OCI-LY1 (cell line): ENCODE data around the gene CEP104.

Source experiments
- H2AFZ ChIP-seq: fragments of 200-600 bp; sonication (generic), shearing (Covaris generic); 2 replicates; pipeline ENCODE4 v1.6.0; 2014; ENCODE audit warnings: antibody characterized with exemption, mild to moderate bottlenecking, low read length
- H3F3A ChIP-seq: fragments of 200-600 bp; sonication (generic), shearing (Covaris generic); 2 replicates; pipeline ENCODE4 v1.6.0; 2014; ENCODE audit warnings: mild to moderate bottlenecking, antibody characterized with exemption, low read length, moderate library complexity; ENCODE audit not compliant: insufficient read depth
- H3K27ac ChIP-seq: fragments of 200-600 bp; sonication (generic); 2 replicates; pipeline ENCODE4 v1.5.1; 2014; ENCODE audit warnings: low read length, mixed run types, mild to moderate bottlenecking, low read depth; ENCODE audit not compliant: poor library complexity, severe bottlenecking
- H3K27me3 ChIP-seq: fragments of 200-600 bp; sonication (generic); 2 replicates; pipeline ENCODE4 v1.6.0; 2014; ENCODE audit warnings: antibody characterized with exemption, mild to moderate bottlenecking, low read length, moderate library complexity; ENCODE audit not compliant: insufficient read depth
- H3K36me3 ChIP-seq: fragments of 200-600 bp; sonication (generic); 2 replicates; pipeline ENCODE4 v1.6.1; 2014; ENCODE audit warnings: mild to moderate bottlenecking, antibody characterized with exemption, low read length, moderate library complexity, mixed read lengths; ENCODE audit not compliant: insufficient read depth
- H3K4me1 ChIP-seq: fragments of 200-600 bp; sonication (generic); 2 replicates; pipeline ENCODE4 v1.5.1; 2014; ENCODE audit warnings: mild to moderate bottlenecking, low read length, moderate library complexity; ENCODE audit not compliant: insufficient read depth, severe bottlenecking
- H3K4me2 ChIP-seq: fragments of 200-600 bp; sonication (generic), shearing (Covaris generic); 2 replicates; pipeline ENCODE4 v1.6.1; 2014; ENCODE audit warnings: low read length
- H3K4me3 ChIP-seq: fragments of 200-600 bp; sonication (generic); 2 replicates; pipeline ENCODE4 v1.5.1; 2014; ENCODE audit warnings: low read length, low read depth, mild to moderate bottlenecking, mixed read lengths; ENCODE audit not compliant: poor library complexity, severe bottlenecking
- H3K79me2 ChIP-seq: fragments of 200-600 bp; shearing (Covaris generic); 2 replicates; pipeline ENCODE4 v1.6.1; 2016; ENCODE audit warnings: mixed run types, low read length, mixed read lengths; ENCODE audit not compliant: insufficient read depth
- H3K9ac ChIP-seq: fragments of 200-600 bp; sonication (generic), shearing (Covaris generic); 2 replicates; pipeline ENCODE4 v1.6.1; 2014; ENCODE audit warnings: mild to moderate bottlenecking, low read length, mixed read lengths
- H3K9me2 ChIP-seq: fragments of 200-600 bp; sonication (generic), shearing (Covaris generic); 2 replicates; pipeline ENCODE4 v1.6.1; 2014; ENCODE audit warnings: low read depth, mild to moderate bottlenecking, low read length, mixed read lengths
- H3K9me3 ChIP-seq: fragments of 200-600 bp; shearing (Covaris generic); 2 replicates; pipeline ENCODE4 v1.6.1; 2014; ENCODE audit warnings: low read length, mixed read lengths
- H4K20me1 ChIP-seq: fragments of 200-600 bp; sonication (generic), shearing (Covaris generic); 2 replicates; pipeline ENCODE4 v1.6.0; 2016; ENCODE audit warnings: mild to moderate bottlenecking, low read length; ENCODE audit not compliant: insufficient read depth
- CTCF ChIP-seq: fragments of 200-600 bp; sonication (generic), shearing (Covaris generic); IDR thresholded peaks from 2 replicates; pipeline ENCODE4 v1.5.1; 2017; ENCODE audit warnings: mild to moderate bottlenecking, antibody characterized with exemption, low read length, moderate library complexity, mixed read lengths
- EZH2 ChIP-seq: fragments of 200-600 bp; sonication (generic), shearing (Covaris generic); IDR thresholded peaks from 2 replicates; pipeline ENCODE4 v1.8.0; 2017; ENCODE audit warnings: borderline replicate concordance, mixed run types, mild to moderate bottlenecking, antibody characterized with exemption, low read length, moderate library complexity, mixed read lengths

CEP104 gene

GRCh38 chr1:3898994-3899753 is 42.2 kb upstream of the CEP104 start:
- no peaks in the 10 kb centered on the region for H4K20me1 ChIP-seq
- H3K9ac ChIP-seq, result peak overlapping the region; percentile 84
- 0 out of 2 replicates have a peak, but pooled peaks cover 6% of the 10 kb centered on the region for H3F3A ChIP-seq
- 0 out of 2 replicates have a peak, but pooled peaks cover 3% of the 10 kb centered on the region for H3K9me3 ChIP-seq
- peaks cover 25% of the 10 kb centered on the region for H3K79me2 ChIP-seq
- peak overlapping the region; percentile 92 for H3K4me3 ChIP-seq
- TF ChIP-seq CTCF, result peak; percentile 23; the same call in 1 of the 2 replicates
- no peak for TF ChIP-seq EZH2
- no peak overlapping the region for H2AFZ ChIP-seq
- no peaks in the 10 kb centered on the region for H3K27me3 ChIP-seq
- H3K36me3 ChIP-seq, result peaks cover 23% of the 10 kb centered on the region
- H3K4me2 ChIP-seq, result peak overlapping the region; percentile 89
- H3K9me2 ChIP-seq, result no peaks in the 10 kb centered on the region
- H3K4me1 ChIP-seq, result peaks cover 40% of the 10 kb centered on the region
- peak overlapping the region; percentile 97 for H3K27ac ChIP-seq

GRCh38 chr1:3898475-3898735 is 41.4 kb upstream of the CEP104 start:
- Histone ChIP-seq H3K9me2 (no peaks in the 10 kb centered on the region), H3K9ac (no peak overlapping the region), H3K27me3 (no peaks in the 10 kb centered on the region), H4K20me1 (no peaks in the 10 kb centered on the region), H2AFZ (no peak overlapping the region), H3K9me3 (0 out of 2 replicates have a peak, but pooled peaks cover 3% of the 10 kb centered on the region), H3K36me3 (peaks cover 23% of the 10 kb centered on the region), H3K4me1 (peaks cover 34% of the 10 kb centered on the region), H3K4me2 (peak overlapping the region; percentile 89), H3K27ac (no peak overlapping the region), H3K79me2 (peaks cover 26% of the 10 kb centered on the region), H3F3A (0 out of 2 replicates have a peak, but pooled peaks cover 6% of the 10 kb centered on the region), H3K4me3 (no peak overlapping the region)
- TF ChIP-seq CTCF (no peak), EZH2 (no peak)

- Histone ChIP-seq H3K4me3 (no peak overlapping the region), H2AFZ (no peak overlapping the region), H3K9me2 (no peaks in the 10 kb centered on the region), H3K27ac (no peak overlapping the region), H3K4me1 (peaks cover 21% of the 10 kb centered on the region), H3K27me3 (no peaks in the 10 kb centered on the region), H3K4me2 (no peak overlapping the region), H3K9me3 (0 out of 2 replicates have a peak, but pooled peaks cover 3% of the 10 kb centered on the region), H3K9ac (no peak overlapping the region), H3K79me2 (peaks cover 30% of the 10 kb centered on the region), H4K20me1 (no peaks in the 10 kb centered on the region), H3F3A (no peaks in the 10 kb centered on the region), H3K36me3 (peaks cover 31% of the 10 kb centered on the region)
- TF ChIP-seq CTCF (no peak), EZH2 (no peak)
Observed at GRCh38 chr1:3896396-3897000, 39.5 kb upstream of the CEP104 start.
